PC-9 (cell line): ENCODE data around the gene TRAF3.

ENCODE experiments used
- CTCF ChIP-seq: fragments of 200-600 bp; sonication (generic); conservative IDR thresholded peaks from 2 replicates; pipeline ENCODE4 v1.6.1; 2017; ENCODE audit warnings: mixed run types, antibody characterized with exemption, mild to moderate bottlenecking, moderate library complexity
- EZH2 ChIP-seq: fragments of 200-600 bp; sonication (generic); IDR thresholded peaks from 2 replicates; pipeline ENCODE4 v1.8.0; 2017; ENCODE audit warnings: antibody characterized with exemption, low read depth

- TF ChIP-seq CTCF (no peak), EZH2 (no peak)
These were observed 112.4 kb downstream of the TRAF3 start for GRCh38 chr14:102889615-102890014.
